ENCODE data around the gene CRIM1.
A peak's percentile ranks its signal among the peaks of the same experiment; 100 is the strongest.

CRIM1 gene

DNA sequence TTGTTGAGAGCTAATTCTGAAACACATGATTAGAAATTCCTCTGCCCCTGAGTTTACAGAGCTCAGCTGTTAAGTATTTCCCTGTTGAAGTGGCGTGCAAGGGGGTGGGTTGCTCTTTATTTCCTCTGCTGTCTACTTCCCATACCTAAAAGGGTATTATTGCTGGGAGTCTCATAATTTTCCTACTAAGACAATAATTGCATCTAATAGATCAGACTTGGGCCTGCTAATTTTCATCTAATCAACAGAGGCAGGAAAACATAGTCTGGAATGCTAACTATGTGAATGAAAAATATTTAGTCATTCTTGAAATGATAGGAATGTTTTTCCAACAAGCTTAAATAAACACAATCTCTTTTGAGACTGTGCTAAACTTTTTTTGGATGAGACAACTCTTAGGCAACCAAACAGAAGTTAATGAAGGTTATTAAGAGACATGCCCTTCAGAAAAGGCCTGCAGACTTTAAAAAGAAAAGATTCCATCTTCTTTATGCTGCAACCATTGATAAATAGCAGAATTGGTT lies 131.0 kb downstream of the CRIM1 start:
- DNase-seq = no peak

DNA sequence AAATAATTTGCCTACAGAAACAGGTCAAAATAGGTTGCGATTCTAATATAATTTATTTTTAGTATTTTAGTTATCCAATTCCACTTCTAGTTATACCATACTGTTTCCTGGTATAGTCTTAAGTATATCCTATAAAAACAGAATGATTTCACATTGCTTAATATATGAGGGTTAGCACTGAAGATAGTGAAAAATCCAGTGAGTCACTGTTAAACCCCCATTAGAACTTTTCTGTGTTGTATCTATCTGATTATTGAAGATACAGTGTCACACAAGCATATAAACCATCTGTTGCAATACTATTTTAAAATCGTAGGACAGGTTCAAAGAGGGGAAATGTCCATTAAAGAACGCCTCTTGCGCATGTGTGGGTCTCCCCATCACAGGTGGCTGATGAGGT lies 132.4 kb downstream of the CRIM1 start:
- no peak for DNase-seq

DNA sequence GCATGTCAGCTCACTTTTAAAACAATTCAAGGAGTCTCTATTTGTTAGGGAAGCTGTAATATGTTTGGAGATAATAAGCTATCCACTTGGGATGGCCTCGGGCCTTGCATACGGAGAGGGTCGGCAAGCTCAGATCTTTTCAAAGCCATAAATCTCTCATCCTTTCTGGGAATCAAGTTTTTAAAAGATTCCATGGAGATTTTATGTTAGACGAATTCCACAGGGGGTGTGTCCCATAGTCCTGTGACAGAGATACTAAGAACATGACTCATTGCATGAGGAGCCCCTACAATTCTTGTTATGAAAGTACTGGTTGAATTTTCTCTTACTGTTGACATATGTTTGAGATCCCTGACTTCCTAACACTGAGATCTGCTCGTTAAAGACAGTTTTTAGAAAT lies 133.7 kb downstream of the CRIM1 start:
- no peak for DNase-seq

DNA sequence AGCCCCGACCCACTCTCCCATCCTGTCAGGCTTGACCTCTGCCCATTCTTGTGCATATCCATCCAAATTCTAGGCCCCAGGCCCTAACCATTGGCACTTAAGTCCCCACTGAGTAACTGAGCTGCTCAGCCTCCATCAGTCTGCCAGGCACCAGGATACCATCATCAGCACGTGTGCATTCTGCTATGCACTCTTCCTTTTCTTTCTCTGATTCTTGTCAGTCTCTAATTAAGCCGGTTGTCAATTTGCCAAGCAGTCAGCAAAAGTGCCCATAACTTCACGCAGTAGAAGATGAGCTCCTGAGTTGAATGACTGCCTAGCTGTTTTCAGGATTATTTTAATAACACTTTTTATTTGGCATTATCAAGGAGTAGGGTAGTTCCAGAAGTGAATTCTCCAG lies 135.2 kb downstream of the CRIM1 start:
- DNase-seq = no peak

DNA sequence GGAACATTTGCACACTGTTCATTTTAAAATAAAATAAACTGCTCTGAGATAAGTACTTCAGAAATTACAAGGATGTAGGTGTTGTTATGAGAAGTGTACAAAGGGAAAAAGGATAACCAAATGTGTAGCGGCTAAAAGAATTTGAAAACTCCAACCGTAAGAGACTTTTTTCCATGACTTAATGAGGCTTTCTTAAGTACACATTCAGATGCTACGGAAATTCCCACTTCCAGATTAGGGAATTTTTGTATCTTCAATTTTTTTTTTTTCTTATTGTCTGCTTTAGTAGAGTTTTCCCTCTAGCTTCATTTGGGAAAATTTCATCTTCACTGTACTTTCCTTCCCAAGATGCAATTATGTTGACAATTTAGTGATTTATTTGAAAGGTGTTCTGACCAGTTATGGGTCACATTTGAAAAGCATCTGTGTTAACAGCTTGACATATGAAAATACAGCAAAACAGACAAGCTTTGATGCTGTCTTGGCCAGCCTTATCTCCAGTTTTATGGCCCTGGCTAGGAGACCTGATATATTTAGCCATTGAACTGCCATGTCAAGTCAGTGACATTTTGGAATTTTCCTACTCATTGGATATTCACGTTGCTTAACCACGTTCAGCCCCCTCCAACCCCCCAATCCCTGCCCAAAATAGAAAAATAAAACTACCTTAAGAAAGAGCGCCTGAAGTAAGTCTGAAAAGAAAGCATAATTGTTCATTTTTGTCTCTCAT lies 136.8 kb downstream of the CRIM1 start:
- DNase-seq = no peak

DNA sequence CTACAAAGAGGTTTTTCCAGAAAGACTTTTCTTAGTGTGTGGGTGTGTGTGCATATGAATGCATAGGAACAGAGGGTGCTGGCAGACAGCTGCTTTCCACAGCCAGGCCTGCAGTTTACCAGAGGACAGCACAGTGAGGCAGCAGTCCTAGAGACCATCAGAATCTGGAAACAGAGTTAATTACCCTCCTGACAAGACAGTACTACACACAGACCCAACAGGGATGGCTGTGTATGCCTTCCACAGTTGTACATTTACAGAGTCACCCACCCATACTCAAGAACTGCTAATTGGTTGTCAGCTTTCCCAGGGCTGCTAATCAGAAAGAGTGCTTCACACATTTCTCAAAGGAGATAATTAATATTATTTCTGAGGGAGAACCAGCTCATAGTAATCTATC lies 137.7 kb downstream of the CRIM1 start:
- no peak for DNase-seq

DNA sequence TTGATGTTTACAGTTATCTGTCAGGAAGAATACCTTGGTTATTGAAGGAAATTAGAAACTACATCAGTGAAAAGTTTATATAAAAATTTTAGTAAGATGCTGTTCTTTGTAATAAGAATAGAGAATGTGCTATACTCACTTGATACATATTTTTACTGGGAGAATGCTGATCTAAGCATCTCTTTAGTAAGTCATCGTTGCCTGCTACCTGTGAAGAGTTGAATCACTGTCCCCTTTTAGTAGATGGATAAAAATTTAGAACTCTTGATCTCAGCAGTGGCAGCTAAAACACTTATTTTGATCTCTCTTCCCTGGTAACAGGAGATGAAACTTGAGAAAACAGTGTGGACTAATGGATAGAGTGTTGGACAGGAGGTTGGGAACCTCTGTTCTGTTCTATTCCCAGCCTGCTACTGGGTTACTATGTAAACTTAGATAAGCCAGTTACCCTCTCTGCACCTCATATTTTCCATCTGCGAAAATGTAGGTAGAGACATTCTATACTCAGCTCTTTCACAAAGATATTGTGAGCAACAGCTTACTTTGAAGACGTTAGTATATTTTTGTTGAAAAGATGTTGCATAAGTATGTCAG lies 142.1 kb downstream of the CRIM1 start:
- DNase-seq = no peak

DNA sequence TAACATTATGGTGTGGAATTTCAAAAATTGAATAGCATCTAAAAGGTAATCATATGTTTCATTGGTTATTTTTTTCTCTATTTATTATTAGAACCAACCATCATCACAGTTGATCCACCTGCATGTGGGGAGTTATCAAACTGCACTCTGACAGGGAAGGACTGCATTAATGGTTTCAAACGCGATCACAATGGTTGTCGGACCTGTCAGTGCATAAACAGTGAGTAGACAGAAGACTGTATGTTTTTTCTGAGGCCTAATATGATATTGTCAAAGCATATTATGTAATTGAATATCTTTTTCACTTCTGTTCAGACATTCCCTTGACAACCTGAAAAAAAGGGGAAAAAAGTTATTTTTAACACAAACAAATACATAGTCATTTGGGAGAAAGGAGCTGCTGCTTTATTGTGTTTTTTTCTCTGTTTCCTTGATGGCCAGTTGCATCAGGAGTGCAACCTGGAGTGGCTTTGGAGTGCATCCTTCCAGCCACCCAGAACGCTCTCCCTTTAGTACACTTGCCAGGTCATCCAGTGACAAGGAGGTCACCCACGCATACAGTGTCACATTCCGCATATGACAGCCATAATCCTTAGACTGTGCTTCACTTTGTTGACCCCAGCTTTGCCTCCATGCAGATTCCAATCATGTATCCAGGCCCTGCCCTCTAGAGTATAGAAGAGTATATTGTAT lies 143.7 kb downstream of the CRIM1 start:
- DNase-seq = no peak

DNA sequence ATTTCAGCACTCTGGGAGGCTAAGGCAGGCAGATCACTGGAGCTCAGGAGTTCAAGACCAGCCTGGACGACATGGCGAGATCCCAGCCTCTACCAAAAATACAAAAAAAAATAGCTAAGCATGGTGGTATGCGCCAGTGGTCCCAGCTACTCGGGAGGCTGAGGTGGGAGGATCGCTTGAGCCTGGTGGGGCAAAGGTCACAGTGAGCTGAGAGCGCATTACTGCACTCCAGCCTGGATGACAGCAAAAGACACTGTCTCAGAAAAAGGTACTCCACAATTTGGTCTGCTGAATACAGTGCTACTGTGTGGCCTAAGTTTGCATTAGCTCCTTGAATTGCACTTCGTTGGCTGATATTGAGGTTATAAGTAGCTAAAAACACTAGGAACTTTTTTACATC lies 144.5 kb downstream of the CRIM1 start:
- DNase-seq = no peak

DNA sequence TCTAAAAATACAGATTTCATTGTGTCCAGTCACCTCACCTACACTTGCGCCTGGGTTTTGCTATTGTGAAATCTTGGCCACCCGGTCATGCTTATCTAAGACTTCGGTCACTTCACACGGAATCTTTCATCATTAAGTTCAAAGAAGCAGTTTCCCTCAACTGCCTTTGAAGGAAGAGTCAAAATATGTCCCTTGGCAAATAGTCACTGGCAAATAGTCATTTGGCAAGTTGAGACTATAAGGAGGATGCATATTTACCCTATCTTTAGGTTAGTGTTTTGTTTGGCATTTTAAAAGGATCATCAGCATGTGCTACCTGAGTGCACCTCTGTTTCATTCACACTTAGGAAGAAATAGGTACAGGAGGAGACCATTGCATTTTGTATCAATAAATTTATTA lies 146.5 kb downstream of the CRIM1 start:
- no peak for DNase-seq

DNA sequence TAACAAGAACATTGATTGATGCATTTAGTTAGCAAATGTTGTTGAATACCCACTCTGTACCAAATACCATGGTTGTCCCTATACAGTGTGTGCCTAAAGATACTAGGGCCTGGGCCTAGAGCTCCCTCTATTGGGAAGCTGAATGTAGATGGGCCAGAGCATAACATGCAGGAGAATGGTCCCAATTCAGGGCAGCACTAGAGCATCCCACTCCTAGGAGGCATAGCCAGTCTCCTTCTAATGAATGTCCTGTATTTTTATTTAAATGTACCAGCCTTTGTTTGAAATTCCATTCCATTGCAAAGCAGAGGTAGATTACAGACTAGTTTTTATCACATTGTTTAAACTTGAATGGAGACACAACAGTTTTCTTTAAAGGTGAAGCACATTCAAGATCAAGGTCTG lies 151.8 kb downstream of the CRIM1 start:
- peak; percentile 1 for DNase-seq

DNA sequence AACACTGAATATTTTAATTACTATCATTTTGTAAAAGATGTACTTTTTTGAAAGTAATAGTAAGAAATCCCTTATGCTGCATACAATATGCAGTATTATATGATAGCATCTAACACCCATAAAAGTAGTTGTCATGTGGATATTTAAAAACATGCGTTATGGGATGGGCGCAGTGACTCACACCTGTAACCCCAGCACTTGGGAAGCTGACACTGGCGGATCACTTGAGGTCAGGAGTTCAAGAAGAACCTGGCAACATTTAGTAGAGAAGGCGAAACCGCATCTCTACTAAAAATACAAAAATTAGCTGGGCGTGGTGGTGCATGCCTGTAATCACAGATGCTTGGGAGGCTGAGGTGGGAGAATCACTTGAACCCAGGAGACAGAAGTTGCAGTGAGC lies 153.5 kb downstream of the CRIM1 start:
- no peak for DNase-seq

DNA sequence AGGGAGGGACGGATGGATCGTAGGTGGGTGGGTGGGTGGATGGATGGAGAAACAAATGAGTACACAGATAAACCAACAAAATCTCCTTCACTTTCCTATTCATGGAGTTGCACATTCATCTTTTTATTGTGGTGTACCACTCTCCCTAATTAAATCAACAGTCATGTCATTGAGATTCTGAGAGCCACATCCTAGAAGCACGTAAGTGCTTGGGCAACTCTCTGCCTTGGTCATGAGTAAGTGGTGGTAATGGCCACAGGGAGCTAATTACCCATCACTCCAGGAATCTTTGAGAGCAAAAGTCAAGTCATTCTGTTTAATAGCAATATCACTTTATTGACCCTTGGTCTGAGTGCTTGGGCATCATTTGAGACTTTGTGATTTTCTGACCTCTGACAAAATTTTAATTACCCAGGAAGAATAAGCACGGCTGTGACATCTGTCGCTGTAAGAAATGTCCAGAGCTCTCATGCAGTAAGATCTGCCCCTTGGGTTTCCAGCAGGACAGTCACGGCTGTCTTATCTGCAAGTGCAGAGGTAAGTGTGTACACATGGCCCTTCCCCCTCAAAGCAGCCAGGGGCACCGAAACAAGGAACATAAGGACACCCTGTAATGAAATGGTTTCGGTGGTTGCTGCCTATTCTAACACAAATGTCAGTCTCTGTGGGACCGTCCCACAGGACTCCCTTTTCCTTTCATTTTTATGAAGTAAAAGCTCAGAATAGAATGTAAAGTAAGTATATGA lies 156.5 kb downstream of the CRIM1 start:
- DNase-seq = no peak

DNA sequence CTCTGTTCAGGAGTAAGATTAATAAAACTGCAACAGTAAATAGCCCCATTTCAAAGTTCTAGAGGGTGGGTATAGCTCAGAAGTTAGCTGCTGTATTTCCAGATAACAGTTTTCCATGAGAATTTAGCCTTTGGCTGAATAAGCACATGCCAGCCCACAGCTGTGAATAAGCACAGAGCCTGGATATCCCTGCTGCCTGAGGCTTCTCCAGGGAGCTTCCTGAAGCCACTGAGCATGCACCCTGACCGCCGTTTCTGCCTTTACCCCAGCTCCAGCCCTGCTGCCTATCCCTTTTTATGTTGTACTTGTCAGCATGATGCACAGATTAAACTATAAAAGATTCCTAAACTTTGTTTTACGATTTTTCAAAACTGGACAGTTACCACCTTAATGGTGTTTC lies 157.1 kb downstream of the CRIM1 start:
- no peak for DNase-seq

DNA sequence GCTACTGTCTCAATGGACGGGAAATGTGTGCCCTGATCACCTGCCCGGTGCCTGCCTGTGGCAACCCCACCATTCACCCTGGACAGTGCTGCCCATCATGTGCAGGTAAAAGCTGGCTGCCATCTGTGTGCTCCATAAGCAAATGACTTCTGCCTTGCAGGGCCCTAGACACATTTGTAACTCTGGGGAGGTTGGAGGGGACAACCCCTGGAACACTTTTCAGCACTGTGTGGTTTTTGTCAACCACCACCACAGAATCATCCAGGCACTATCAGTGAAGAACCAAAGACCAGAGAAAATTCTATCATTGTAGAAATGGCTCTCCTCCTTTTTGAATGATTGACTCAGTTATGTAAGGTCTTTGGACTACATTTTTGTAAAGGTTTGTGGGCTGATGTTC lies 158.1 kb downstream of the CRIM1 start:
- DNase-seq = no peak

DNA sequence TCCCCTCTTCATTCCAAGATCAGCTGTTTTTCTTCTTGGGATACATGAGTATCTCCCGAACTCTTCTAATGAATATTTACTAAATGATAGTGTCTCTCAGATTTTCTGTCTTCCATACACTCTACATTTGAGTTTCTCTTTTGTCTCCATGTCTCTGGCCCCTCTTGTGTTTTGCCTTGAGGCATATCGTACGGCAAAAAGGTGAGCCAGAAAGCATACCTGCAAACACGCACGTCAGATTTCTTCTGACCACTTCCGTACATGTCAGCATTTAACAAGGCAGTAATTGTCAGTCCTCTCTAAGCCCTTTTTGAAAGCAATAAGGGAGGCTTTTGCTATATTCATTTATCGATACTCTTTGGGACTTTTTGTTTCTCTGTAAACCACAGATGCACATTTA lies 160.0 kb downstream of the CRIM1 start:
- no peak for DNase-seq

DNA sequence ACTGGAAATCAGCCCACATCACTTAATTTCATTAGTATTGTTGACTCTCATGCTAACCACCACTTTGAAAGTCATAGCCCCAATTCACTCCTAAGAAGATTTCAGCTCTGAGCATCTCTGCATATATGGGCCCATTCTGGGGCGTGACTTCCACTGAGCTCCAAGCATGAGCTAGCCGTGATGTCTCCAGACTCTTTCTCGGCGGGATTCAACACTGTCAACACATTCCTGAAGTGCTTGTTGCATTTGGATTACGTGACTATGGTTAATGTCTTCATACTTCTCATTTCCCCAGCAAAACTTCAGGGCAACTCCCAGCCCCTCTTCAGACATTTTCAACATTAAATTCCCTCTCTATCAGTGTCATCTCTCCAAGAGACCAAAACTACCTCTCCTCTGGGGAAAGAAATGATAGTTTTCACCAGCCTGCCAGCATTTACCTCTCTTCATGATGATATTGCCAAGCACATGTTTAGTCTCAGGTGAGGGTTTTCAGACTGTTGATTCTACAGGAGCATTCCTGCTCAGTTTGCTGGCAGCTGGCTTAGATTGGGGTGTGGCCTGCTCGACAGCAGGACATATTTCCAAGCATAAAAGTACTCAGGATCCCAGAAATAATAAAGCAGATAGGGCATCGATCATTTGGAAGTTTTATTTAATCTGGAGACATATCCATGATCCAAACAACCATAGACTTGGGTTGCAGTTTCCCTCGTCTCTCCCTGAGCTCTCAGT lies 160.7 kb downstream of the CRIM1 start:
- no peak for DNase-seq

DNA sequence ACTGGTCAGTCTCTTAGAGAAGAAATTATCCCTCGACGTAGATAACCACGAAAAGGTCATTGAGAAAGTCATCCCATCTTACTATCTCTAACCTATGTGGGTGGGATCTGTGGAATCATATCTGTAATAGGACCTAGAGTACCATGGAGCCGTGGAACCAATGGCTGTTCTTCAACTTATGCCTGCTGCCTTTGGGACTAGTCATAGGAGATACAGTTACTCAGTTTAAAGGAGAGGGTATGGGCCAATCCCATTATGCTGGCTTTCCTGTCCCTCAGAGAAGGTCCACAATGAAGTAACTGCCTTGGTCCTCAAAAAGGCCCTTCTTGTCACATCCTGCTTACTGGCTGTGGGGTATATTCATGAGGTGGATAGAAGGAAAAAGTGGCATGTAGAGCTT lies 164.9 kb downstream of the CRIM1 start:
- DNase-seq = no peak

DNA sequence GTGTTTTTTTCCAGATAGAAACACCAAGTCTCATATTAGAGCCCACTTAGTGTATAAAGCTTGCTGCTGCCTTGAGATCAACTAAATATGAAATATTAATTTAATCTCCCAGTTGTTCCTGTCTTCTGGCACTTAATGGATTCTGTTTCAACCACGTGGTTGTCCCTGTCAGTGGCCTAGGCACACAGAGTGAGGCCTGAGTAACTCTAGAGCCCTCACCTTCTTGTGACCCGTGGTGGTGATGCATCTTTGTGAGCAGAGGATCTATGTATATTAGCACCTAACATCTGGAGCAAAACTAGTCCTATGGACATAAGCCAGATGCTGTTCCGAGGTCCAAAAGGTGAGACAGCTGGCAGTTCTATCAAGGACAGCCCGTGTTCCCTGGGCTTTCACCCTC lies 167.6 kb downstream of the CRIM1 start:
- no peak for DNase-seq

DNA sequence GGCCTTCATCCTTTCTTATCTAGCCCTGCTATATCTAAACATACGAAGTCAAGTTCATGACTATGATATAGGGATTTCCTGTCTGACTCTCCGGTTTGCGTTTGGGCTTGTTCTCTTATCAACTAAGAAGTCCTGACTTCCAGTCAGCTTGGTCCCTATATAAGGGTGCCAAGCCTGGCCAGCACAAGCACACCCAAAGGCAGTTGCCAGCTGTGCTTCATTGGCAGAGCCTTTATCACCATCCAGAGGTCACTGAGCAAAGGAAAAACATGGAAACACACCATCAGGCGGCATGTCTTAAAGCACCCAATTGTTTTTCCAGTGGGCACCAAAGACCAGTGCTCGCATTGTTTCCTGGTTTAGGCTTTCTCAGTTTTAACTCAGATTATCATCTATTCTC lies 169.7 kb downstream of the CRIM1 start:
- DNase-seq = no peak

DNA sequence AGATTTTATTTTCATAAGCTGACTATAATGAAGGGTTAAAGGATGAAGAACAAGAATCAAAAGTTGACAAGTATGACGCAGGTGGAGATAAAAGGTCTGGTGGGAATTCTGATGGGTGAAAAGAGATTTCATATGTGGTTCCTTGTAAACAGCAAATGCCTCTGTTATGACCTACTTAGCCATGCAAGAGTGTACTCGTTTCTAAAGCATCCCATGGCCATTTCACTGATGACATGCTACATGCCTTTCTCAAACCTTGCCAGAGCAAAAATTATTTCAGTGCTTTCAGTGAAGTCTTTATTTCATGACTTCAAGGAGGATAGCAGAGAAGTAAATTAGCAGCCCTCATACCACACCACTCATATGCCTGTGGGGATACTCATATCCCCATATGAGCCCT lies 170.6 kb downstream of the CRIM1 start:
- no peak for DNase-seq

DNA sequence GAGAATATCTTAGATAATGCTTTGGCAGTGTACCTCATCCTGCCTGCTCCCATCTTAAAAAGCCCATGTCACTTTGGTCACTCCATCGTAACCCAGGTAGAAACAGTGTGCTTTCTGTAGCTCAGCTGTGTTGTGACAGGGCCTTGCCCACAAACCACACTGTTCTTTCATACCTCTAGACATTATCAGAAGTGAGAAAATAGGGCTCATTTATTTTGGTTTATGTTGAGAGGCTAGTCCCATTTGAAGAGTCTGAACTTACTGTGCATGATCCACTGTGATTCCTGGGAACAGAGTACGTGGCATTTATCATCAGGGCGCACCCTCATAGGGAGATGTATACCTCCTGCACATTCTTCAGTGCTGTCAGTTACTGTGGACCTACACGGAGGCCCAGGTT lies 172.7 kb downstream of the CRIM1 start:
- no peak for DNase-seq
